ENCODE measurements around the gene MAZ.

- TF ChIP-seq CTCF (IDR thresholded peaks at IDR 0.05; ENCODE audit: insufficient read depth, low read length, poor library complexity, severe bottlenecking) (no peak), EZH2phosphoT487 (conservative IDR thresholded peaks at IDR 0.05; ENCODE audit: low read length) (no peak)
Measured at GRCh38 chr16:29816694-29817441, 10.5 kb downstream of the MAZ start.

Measured in SU-DHL-6 (cell line).